Activated B cell treated with CpG ODN at 0.5 μM for 24 hours (primary cell): ENCODE measurements around the gene AP2A1. TPM values are rescaled to one million over a fixed set of nuclear protein-coding genes. Genes with fewer than 3 reads are reported as not detected.

Source experiments
- ATAC-seq: fragments of 200-7000 bp; cut with Tn5 transposase; one replicate; pipeline ENCODE4 v1.10.0; 2021; ENCODE audit warnings: low read depth, mild to moderate bottlenecking, moderate library complexity
- CTCF ChIA-PET: fragments of 350-600 bp; sonication (Branson Sonifier 250); formaldehyde crosslinking; loops from one replicate; lab custom pipeline; 2021; ENCODE audit warnings: antibody characterized with exemption; lab: Charles Lee
- POLR2A ChIA-PET: fragments of 350-600 bp; sonication (Branson Sonifier 250); formaldehyde crosslinking; loops from one replicate; lab custom pipeline; 2021; ENCODE audit warnings: antibody characterized with exemption; lab: Charles Lee
- DNase-seq: peaks from one replicate; pipeline ENCODE4 v3.0.0; 2022
- H3K27ac Mint-ChIP-seq: one replicate; pipeline ENCODE4 v1.8.0; 2020; ENCODE audit warnings: mixed read lengths
- H3K27me3 Mint-ChIP-seq: one replicate; pipeline ENCODE4 v1.8.0; 2021; ENCODE audit warnings: mixed read lengths
- H3K36me3 Mint-ChIP-seq: one replicate; pipeline ENCODE4 v1.8.0; 2021; ENCODE audit warnings: low read depth, mixed read lengths
- H3K4me1 Mint-ChIP-seq: one replicate; pipeline ENCODE4 v1.8.0; 2021; ENCODE audit warnings: mixed read lengths
- H3K4me3 Mint-ChIP-seq: one replicate; pipeline ENCODE4 v1.8.0; 2020; ENCODE audit warnings: mild to moderate bottlenecking, mixed read lengths
- H3K9me3 Mint-ChIP-seq: one replicate; pipeline ENCODE4 v1.8.0; 2020; ENCODE audit warnings: mixed read lengths
- CTCF ChIP-seq: fragments of 200-600 bp; IDR thresholded peaks from one replicate; pipeline ENCODE4 v1.8.0; 2022; ENCODE audit warnings: antibody characterized with exemption, mild to moderate bottlenecking
- intact Hi-C: fragments of 100-400 bp; cut with micrococcal nuclease; formaldehyde crosslinking; loops from one replicate; pipeline ENCODE4 v1.15.1; 2024
- total RNA-seq: library from RNA; stranded (reverse); gene quantifications from 2 replicates; pipeline ENCODE4 v1.2.3, GENCODE V29; 2022

Gene AP2A1
- total RNA-seq, 1 donor from 2014 or later = 60.6 TPM

GRCh38 chr19:49827034-49827433, 60.2 kb downstream of the AP2A1 start:
- Mint-ChIP-seq H3K4me3 (no peak overlapping the region), H3K27me3 (no peaks in the 10 kb centered on the region), H3K27ac (no peak overlapping the region), H3K4me1 (peaks cover 13% of the 10 kb centered on the region), H3K36me3 (peaks cover 60% of the 10 kb centered on the region), H3K9me3 (no peaks in the 10 kb centered on the region)
- no peak for TF ChIP-seq CTCF
- POLR2A ChIA-PET = no interaction called here
- ATAC-seq (no peak), DNase-seq (no peak)
- CTCF ChIA-PET = no interaction called here
- intact Hi-C loops = no loop called here

- H3K27me3 Mint-ChIP-seq = no peaks in the 10 kb centered on the region
- ChIA-PET POLR2A (interaction anchor here (0.6 kb wide), 1 partner anchor 9 kb away, joined by 4 read pairs; no protein-coding TSS in a partner anchor), CTCF (no interaction called here)
- no peak for ATAC-seq
- no peak for DNase-seq
- intact Hi-C loops = no loop called here
- peaks cover 67% of the 10 kb centered on the region for H3K36me3 Mint-ChIP-seq
- no peak for TF ChIP-seq CTCF
- H3K9me3 Mint-ChIP-seq = no peaks in the 10 kb centered on the region
- H3K4me1 Mint-ChIP-seq = peaks cover 2% of the 10 kb centered on the region
- no peak overlapping the region for H3K27ac Mint-ChIP-seq
- H3K4me3 Mint-ChIP-seq = no peak overlapping the region
Measured at GRCh38 chr19:49829200-49829599, 62.4 kb downstream of the AP2A1 start.

- CTCF ChIA-PET = no interaction called here
- peaks cover 70% of the 10 kb centered on the region for H3K36me3 Mint-ChIP-seq
Measured at GRCh38 chr19:49829721-49830120, 62.9 kb downstream of the AP2A1 start.

GRCh38 chr19:49830766-49831165, 64.0 kb downstream of the AP2A1 start:
- H3K4me3 Mint-ChIP-seq = no peak overlapping the region
- DNase-seq = no peak
- no peak for ATAC-seq
- H3K27me3 Mint-ChIP-seq = no peaks in the 10 kb centered on the region
- H3K9me3 Mint-ChIP-seq = no peaks in the 10 kb centered on the region
- H3K36me3 Mint-ChIP-seq = peaks cover 75% of the 10 kb centered on the region
- no peak for TF ChIP-seq CTCF
- intact Hi-C loops = no loop called here
- POLR2A ChIA-PET = no interaction called here
- H3K4me1 Mint-ChIP-seq = peaks cover 2% of the 10 kb centered on the region
- CTCF ChIA-PET = no interaction called here
- H3K27ac Mint-ChIP-seq = no peak overlapping the region

More at GRCh38 chr19:49829721-49830120, 62.9 kb downstream of the AP2A1 start:
- Mint-ChIP-seq H3K27me3 (no peaks in the 10 kb centered on the region), H3K4me1 (peaks cover 2% of the 10 kb centered on the region), H3K27ac (no peak overlapping the region), H3K4me3 (no peak overlapping the region), H3K9me3 (no peaks in the 10 kb centered on the region)
- POLR2A ChIA-PET = no interaction called here
- DNase-seq = no peak
- TF ChIP-seq CTCF = no peak
- intact Hi-C loops = no loop called here
- no peak for ATAC-seq

- Mint-ChIP-seq H3K4me1 (peaks cover 2% of the 10 kb centered on the region), H3K4me3 (no peak overlapping the region), H3K27ac (no peak overlapping the region), H3K27me3 (no peaks in the 10 kb centered on the region), H3K9me3 (no peaks in the 10 kb centered on the region), H3K36me3 (peaks cover 78% of the 10 kb centered on the region)
- POLR2A ChIA-PET = no interaction called here
- DNase-seq (no peak), ATAC-seq (no peak)
- CTCF ChIA-PET = no interaction called here
- TF ChIP-seq CTCF = no peak
- intact Hi-C loops = no loop called here
Measured at GRCh38 chr19:49831592-49831991, 64.8 kb downstream of the AP2A1 start.
